ENCODE data around the gene SMKR1. TPM values are rescaled to one million over a fixed set of nuclear protein-coding genes. Genes with fewer than 3 reads are reported as not detected.

The SMKR1 gene
- polyA plus RNA-seq, 1 donor (not counting 4 experiments of a cell fraction or from before 2014, with no cell fraction given) = 0.76 TPM

DNA sequence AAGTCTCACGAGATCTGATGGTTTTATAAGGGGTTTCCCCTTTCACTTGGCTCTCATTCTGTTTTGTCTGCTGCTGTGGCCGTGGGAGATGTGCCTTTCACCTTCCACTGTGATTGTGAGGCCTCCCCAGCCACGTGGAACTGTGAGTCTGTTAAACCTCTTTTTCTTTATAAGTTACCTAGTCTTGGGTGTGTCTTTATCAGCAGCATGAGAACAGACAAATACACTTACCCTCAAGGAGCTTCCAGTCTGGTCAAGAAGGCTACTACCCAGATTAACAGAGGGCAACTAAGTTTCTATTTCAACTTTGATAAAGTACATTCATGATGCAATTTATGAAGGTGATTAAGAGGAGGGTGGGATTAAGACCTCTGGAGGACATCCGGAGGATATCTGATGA is 13.1 kb downstream of the SMKR1 start:
- Histone ChIP-seq H3K4me2 (ENCODE audit: control insufficient read depth, extremely low read depth, insufficient read depth, low read depth, low read length) (no peak overlapping the region), H3K9ac (ENCODE audit: control insufficient read depth, extremely low read depth, insufficient read depth, low read length) (no peak overlapping the region), H3K9me1 (ENCODE audit: control insufficient read depth, extremely low read depth, insufficient read depth, low read length) (no peaks in the 10 kb centered on the region), H3K27me3 (ENCODE audit: control insufficient read depth, extremely low read depth, insufficient read depth, low read length) (no peaks in the 10 kb centered on the region), H3K4me1 (ENCODE audit: control insufficient read depth, extremely low read depth, insufficient read depth, low read length) (peaks cover 5% of the 10 kb centered on the region), H3K9me3 (ENCODE audit: control insufficient read depth, low read depth, low read length) (no peaks in the 10 kb centered on the region), H3K27ac (ENCODE audit: control insufficient read depth, insufficient read depth, low read length) (no peak overlapping the region), H3K36me3 (ENCODE audit: control insufficient read depth in 2 of 2, extremely low read depth in 1 of 2, insufficient read depth in 2 of 2, low read length in 2 of 2) (no peaks in the 10 kb centered on the region), H2AFZ (ENCODE audit: control insufficient read depth, low read length) (no peak overlapping the region), H3K79me2 (ENCODE audit: control insufficient read depth, insufficient read depth, low read length) (no peaks in the 10 kb centered on the region), H4K20me1 (ENCODE audit: control insufficient read depth, extremely low read depth, insufficient read depth, low read length) (no peaks in the 10 kb centered on the region), H3K4me3 (ENCODE audit: control insufficient read depth in 2 of 3, extremely low read depth in 1 of 3, insufficient read depth in 2 of 3, low read depth in 1 of 3, low read length in 3 of 3) (no peak overlapping the region)
- DNase-seq (ENCODE audit: low read depth, low spot score) (no peak), FAIRE-seq (no peak)
- TF ChIP-seq EZH2 (IDR thresholded peaks at IDR 0.05; ENCODE audit: low read length) = no peak
- TF ChIP-seq, protein P1, sequence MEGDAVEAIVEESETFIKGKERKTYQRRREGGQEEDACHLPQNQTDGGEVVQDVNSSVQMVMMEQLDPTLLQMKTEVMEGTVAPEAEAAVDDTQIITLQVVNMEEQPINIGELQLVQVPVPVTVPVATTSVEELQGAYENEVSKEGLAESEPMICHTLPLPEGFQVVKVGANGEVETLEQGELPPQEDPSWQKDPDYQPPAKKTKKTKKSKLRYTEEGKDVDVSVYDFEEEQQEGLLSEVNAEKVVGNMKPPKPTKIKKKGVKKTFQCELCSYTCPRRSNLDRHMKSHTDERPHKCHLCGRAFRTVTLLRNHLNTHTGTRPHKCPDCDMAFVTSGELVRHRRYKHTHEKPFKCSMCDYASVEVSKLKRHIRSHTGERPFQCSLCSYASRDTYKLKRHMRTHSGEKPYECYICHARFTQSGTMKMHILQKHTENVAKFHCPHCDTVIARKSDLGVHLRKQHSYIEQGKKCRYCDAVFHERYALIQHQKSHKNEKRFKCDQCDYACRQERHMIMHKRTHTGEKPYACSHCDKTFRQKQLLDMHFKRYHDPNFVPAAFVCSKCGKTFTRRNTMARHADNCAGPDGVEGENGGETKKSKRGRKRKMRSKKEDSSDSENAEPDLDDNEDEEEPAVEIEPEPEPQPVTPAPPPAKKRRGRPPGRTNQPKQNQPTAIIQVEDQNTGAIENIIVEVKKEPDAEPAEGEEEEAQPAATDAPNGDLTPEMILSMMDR (optimal IDR thresholded peaks at IDR 0.05 in 1 of 3, IDR thresholded peaks at IDR 0.05 in 1 of 3, conservative IDR thresholded peaks at IDR 0.05 in 1 of 3; ENCODE audit: extremely low read depth in 1 of 3, insufficient read depth in 2 of 3, low read length in 3 of 3) = no peak
- dilution Hi-C loops (cut with MboI; ENCODE audit: extremely low pct_ligation_motif_present, low sequenced_read_pairs) = no loop called here

DNA sequence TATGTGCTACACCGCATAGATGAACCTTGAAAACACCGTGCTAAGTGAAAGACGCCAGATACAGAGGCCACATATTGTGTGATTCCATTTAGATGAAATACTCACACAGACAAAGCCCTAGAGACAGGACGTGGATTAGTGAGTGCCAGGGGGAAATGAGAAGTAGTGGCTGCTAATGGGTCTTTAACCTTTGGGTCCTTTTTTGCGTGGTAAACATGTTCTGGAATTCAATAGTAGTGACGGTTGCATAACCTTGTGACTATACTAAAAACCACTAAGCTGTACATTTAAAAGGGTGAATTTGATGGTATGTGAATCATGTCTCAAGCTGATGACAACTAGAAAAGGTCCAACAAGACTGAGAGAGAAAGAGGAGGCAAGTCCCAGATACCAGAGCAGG is 15.6 kb downstream of the SMKR1 start:
- H3K4me1 ChIP-seq (ENCODE audit: control insufficient read depth, extremely low read depth, insufficient read depth, low read length) = peaks cover 5% of the 10 kb centered on the region
- TF ChIP-seq, protein P1 (optimal IDR thresholded peaks at IDR 0.05 in 1 of 3, IDR thresholded peaks at IDR 0.05 in 1 of 3, conservative IDR thresholded peaks at IDR 0.05 in 1 of 3; ENCODE audit: extremely low read depth in 1 of 3, insufficient read depth in 2 of 3, low read length in 3 of 3) = no peak
- no peak for TF ChIP-seq EZH2 (IDR thresholded peaks at IDR 0.05; ENCODE audit: low read length)
- no peak for FAIRE-seq

More for the DNA sequence above, 15.6 kb downstream of the SMKR1 start:
- dilution Hi-C loops (cut with MboI; ENCODE audit: extremely low pct_ligation_motif_present, low sequenced_read_pairs) = no loop called here
- H3K9me3 ChIP-seq (ENCODE audit: control insufficient read depth, low read depth, low read length) = no peaks in the 10 kb centered on the region
- H3K9ac ChIP-seq (ENCODE audit: control insufficient read depth, extremely low read depth, insufficient read depth, low read length) = no peak overlapping the region
- no peaks in the 10 kb centered on the region for H4K20me1 ChIP-seq (ENCODE audit: control insufficient read depth, extremely low read depth, insufficient read depth, low read length)
- no peak for DNase-seq (ENCODE audit: low read depth, low spot score)
- H3K79me2 ChIP-seq (ENCODE audit: control insufficient read depth, insufficient read depth, low read length) = no peaks in the 10 kb centered on the region
- H3K27me3 ChIP-seq (ENCODE audit: control insufficient read depth, extremely low read depth, insufficient read depth, low read length) = peaks cover 3% of the 10 kb centered on the region
- no peak overlapping the region for H3K27ac ChIP-seq (ENCODE audit: control insufficient read depth, insufficient read depth, low read length)
- no peaks in the 10 kb centered on the region for H3K36me3 ChIP-seq (ENCODE audit: control insufficient read depth in 2 of 2, extremely low read depth in 1 of 2, insufficient read depth in 2 of 2, low read length in 2 of 2)
- no peak overlapping the region for H2AFZ ChIP-seq (ENCODE audit: control insufficient read depth, low read length)
- H3K4me3 ChIP-seq (ENCODE audit: control insufficient read depth in 2 of 3, extremely low read depth in 1 of 3, insufficient read depth in 2 of 3, low read depth in 1 of 3, low read length in 3 of 3) = no peak overlapping the region
- H3K4me2 ChIP-seq (ENCODE audit: control insufficient read depth, extremely low read depth, insufficient read depth, low read depth, low read length) = no peak overlapping the region
- no peaks in the 10 kb centered on the region for H3K9me1 ChIP-seq (ENCODE audit: control insufficient read depth, extremely low read depth, insufficient read depth, low read length)

All from keratinocyte (primary cell).